Esophagus mucosa (tissue), 1 donor: ENCODE results near the gene UGT1A5. TPM values are rescaled to one million over a fixed set of nuclear protein-coding genes. Genes with fewer than 3 reads are reported as not detected.

Experiments used
- ATAC-seq: fragments of 200-7000 bp; cut with Tn5 transposase; one replicate; pipeline ENCODE4 v1.9.1; 2020
- total RNA-seq: library from RNA; stranded (reverse); gene quantifications from one replicate; pipeline ENCODE4 v1.2.4, GENCODE V29; 2023
- donor health status: DM: yes; HTN: yes; CAD: no.

The UGT1A5 gene
- total RNA-seq, 1 donor from 2014 or later: 0.68 TPM

GRCh38 chr2:233811087-233811486 lies 98.4 kb downstream of the UGT1A5 start:
- ATAC-seq: no peak

DNA sequence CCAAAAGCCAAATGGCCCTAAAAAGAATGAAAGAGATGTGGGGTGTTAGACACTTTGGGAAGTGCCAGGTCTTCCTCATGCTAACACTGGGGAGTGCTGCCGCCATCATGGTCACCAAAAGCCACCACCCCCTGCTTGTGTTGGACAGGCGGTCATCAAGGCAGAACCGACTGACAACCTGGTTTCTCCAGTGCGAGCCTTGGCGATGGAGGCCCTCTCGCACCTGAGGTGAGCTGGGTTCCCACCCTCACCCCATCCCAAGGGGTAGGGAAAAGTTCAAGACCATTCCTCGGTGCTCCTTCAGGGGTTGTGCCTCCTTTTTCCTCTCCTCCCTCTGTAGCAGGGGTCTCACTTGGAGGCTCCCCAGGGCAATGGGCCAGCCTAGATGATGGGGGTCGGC lies 99.0 kb downstream of the UGT1A5 start:
- no peak for ATAC-seq

- ATAC-seq: no peak
Measured at GRCh38 chr2:233813236-233814055, 100.7 kb downstream of the UGT1A5 start.

DNA sequence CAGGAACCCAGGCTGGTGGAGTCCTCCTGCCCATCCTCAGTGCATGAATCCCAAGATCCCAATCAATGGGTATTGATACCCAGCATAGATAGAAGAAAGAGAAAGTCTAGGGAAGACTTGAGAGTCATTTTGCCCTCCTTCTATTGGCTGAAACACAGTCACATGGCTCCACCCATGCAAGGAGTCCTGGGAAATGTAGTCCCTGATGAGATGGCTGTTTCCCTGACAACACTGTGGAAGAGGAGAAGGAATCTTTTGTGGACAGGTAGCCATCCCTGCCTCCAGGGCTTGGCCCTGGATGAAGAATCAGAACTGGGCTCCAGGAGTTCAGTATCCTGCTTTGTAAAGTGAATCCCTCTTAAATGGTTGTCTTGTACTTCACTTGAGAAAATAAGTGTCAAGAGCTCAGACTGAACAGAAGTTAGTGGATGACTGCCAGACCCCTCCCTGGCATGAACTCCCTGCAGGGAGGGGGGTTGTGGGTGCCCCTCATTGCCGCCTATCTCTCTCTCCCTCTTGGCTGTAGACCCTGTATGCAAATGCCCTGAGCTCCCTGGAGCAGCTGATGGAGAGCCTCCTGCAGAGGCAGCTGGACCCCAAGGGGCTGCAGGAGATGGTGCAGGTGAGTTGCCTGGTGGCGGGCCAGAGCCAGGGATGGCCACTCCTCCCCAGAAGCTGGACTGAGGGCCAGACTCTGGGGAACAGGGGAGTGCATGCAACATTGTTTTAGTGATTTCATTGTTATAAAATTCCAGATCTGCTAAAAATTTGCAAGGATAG lies 101.5 kb downstream of the UGT1A5 start:
- no peak for ATAC-seq

GRCh38 chr2:233815861-233816260 lies 103.2 kb downstream of the UGT1A5 start:
- no peak for ATAC-seq

DNA sequence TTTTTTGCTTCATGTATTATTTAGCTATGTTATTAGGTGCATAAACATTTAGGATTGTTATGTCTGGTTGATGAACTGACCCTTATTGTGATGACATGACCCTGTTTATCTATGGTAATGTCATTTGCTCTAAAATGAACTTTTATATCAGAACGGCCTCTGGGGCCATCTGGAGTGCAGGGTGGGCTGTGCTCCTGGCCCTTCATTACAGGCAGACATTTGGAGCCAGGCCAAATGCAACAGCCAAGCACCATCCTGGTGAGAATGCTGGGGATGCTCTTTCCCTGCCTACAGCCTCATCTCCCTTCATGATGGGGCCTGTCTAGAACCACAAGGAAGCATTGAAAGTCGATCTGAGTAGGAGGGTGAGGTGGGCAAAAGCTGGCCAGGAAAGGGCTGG lies 103.6 kb downstream of the UGT1A5 start:
- ATAC-seq: no peak

GRCh38 chr2:233816771-233817170 lies 104.1 kb downstream of the UGT1A5 start:
- ATAC-seq: no peak

GRCh38 chr2:233817361-233817911 lies 104.7 kb downstream of the UGT1A5 start:
- no peak for ATAC-seq

GRCh38 chr2:233817995-233818638 lies 105.4 kb downstream of the UGT1A5 start:
- ATAC-seq: no peak

DNA sequence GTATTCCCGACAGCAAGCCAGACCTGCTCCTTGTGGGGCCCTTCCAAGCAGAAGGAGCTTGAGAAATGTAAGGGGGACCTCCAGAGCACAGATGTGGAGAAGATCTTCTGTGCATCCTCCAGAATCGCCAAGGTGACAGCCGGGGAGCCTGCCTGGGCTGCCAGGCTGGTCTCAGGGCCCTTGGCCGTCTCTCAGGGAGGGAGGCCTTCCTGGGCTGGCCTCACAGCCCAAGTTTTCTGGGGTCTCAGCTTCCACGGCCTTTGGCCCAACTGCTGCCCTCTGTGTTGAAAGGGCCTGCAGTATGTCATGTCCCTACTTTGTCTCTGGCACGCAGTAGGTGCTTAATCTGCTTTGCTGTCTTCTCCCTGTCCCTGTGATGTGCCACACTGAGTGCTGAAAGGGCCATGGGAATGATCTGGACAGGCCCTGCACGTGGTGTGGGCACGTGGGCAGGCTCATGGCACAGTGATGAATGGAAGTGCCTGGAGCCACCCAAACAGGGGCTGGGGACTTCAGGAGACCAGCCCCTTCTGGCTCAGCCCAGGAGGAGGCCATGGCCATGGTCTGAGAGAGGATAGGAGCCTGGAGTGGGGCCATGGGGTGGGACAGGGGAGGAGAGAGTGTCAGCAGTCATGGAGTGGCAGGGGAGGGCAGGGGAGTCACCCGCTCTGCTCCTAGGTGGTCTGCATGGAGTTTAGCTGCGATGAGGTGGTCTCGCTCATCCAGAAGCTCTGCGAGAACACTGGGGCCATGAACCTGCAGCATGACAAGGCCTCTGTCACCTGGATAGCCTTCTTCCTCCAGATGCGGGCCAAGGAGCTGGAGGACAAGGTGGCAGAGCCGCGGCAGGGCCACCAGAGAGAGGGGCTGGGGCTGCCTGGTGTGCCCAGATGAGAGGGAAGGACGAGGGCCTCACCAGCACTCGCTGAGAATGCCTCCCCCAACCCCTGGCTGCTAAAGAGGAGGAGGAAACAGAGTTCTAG lies 106.2 kb downstream of the UGT1A5 start:
- no peak for ATAC-seq

DNA sequence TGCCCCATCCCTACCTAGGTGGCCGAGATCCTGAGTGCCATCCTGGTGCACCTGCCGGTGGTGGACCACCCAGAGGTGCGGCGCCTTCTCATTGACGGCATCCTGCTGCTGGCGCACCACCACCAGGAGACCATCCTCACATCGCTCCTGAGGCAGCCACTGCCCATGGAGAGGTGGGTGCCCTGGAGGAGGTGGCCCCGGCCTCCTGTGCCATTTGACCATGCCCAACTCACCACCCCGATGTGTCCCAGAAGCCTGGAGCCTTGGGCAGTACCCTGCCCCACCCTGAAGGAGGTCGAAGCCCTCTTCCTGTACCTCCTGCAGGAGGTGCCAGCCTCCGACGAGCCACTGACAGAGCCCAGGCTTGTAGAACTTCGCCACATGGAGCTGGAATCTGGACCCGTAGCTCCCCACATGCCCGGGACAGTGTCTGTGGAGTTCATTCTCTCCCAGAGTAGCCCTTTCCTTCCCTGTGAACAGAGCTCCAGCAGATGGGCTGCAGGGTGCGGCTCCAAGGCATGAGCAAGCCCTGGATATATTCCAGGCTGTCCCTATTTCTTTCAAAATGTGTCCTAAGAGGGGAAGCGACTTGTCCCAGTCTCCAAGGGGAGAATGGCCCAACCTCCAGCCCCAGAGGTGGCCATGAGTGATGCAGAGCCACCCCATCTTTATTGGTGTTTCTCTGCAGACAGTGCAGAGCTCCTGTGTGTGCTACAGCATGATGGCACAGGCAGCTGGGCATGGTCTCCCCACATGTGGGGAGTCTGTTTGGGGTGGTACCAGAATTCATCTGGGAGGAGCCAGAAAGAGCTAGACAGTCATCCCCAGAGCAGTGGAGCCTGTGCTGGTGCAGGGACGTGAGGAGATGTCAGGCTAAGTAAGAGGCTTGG lies 107.4 kb downstream of the UGT1A5 start:
- ATAC-seq: no peak

DNA sequence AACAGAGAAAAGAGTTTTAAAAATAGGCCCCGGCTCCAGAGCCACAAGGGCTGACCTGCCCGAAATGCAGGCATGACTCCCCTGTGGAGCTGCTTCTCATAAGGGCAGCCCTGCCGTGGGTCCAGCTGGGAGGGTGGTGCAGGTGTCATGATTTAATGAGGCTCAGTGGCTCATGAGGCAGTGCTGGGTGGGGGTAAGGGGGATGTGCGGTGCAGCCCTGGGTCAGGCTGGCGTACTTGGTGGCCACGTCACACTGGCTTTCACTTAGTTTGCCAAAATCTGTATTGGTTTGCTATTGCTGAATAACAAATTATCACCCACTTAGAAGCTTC lies 108.0 kb downstream of the UGT1A5 start:
- ATAC-seq: no peak

DNA sequence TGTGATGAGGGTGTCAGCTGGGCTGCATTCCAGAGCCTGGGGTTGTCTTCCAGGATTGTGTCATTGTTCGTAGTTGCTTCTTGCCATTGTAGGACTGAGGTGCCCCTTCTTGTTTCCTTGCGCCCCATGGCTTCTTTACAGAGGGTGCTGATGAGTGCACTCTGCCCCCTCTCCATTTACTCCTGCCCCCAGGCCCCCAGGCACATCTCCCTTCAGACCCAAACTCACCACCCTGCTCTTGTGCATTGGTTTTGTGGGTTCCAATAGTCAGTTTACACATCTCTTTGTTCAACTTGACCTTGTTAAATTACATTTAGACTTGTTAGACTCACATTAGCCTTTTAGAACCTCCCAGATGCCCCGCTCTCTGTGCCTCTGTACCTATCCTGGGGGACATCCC lies 108.5 kb downstream of the UGT1A5 start:
- ATAC-seq: no peak

DNA sequence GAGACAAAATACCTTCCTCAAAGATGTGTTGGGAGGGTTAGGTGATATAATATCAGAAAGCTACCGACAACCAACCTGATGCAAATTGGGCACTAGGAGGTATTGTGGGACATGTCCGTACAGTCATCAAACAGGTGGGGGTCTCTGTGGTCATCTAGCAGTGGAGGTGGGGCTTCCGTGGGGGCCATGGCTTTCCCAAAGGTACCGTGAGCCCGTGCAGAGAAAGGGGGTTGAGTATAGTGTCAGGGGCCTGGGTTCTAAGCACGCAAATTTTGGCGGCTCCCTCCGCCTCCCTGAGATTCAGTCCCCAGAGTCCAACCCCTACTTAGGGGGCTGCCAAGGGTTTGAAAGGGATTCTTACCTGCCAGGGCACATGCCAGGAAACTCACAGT lies 109.0 kb downstream of the UGT1A5 start:
- ATAC-seq: no peak

DNA sequence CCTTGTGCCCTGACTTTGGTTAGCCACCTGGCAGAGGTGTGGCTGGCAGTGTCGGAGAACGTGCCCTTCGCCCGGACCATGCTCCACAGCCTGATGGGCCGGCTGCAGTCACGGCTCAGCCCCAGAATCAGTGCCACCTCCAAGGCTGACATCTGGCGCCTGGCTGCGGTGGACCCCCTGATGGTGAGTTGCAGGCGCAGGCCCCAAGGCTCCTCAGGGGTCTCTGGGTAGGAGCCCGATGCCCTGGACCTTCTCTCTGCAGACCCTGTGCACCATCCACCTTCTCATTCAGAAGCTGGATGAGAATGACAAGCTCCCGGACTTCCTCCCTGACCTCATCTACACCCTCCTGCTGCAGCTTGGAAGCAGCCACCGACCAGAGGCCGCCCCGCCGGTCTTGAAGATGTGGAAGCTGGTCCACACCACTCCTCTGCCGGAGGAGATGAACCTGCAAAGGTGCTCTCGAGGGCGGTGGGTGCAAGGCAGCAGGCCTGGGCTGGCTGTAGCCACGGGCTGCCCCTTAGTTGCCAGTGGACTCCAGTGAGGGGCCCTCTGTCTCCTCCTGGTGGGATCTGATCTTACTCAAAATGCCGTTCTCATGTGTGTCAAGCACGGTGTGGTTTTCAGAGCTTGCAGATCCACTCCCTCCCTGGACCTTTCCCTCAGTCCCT lies 109.5 kb downstream of the UGT1A5 start:
- no peak for ATAC-seq

Other genes starting within 250 kb of the UGT1A5 start
- gene USP40, start 146.1 kb upstream of the UGT1A5 start, total RNA-seq: 28.6 TPM
- 0.16 TPM for gene UGT1A8, start 95.3 kb upstream of the UGT1A5 start, total RNA-seq
- gene UGT1A10, start 76.5 kb upstream of the UGT1A5 start, total RNA-seq: 6.9 TPM
- gene UGT1A9, start 41.0 kb upstream of the UGT1A5 start, total RNA-seq: 0.08 TPM
- 13.9 TPM for gene UGT1A7, start 31.0 kb upstream of the UGT1A5 start, total RNA-seq
- 11.2 TPM for gene UGT1A6, start 20.0 kb upstream of the UGT1A5 start, total RNA-seq
- gene UGT1A4, start 5.8 kb downstream of the UGT1A5 start, total RNA-seq: 0.80 TPM
- gene UGT1A3, start 16.1 kb downstream of the UGT1A5 start, total RNA-seq: 0.28 TPM
- gene UGT1A1, start 47.4 kb downstream of the UGT1A5 start, total RNA-seq: 0.56 TPM
- gene MROH2A, start 65.4 kb downstream of the UGT1A5 start, total RNA-seq: 0.52 TPM
- 9.4 TPM for gene HJURP, start 141.6 kb downstream of the UGT1A5 start, total RNA-seq
- not detected for gene TRPM8, start 204.5 kb downstream of the UGT1A5 start, total RNA-seq